ENCODE measurements around the gene CAMK2D. TPM values are rescaled to one million over a fixed set of nuclear protein-coding genes. Genes with fewer than 3 reads are reported as not detected.

The CAMK2D gene
- total RNA-seq, 2 donors from 2014 or later = 69.5 to 109 TPM

- H3K9me3 ChIP-seq = peaks cover 2% of the 10 kb centered on the region
- no peak overlapping the region for H3K4me3 ChIP-seq
- H3K36me3 ChIP-seq = no peaks in the 10 kb centered on the region
- H3K9ac ChIP-seq (ENCODE audit: low read depth in 2 of 2, low read length in 2 of 2) = no peak overlapping the region
- no peaks in the 10 kb centered on the region for H3K4me1 ChIP-seq
- intact Hi-C loops (cut with DNase I) = no loop called here
- H3K27me3 ChIP-seq = no peaks in the 10 kb centered on the region
- no peak overlapping the region for H3K27ac ChIP-seq
- TF ChIP-seq CTCF (IDR thresholded peaks at IDR 0.05) = no peak
- no peak for DNase-seq
These were observed 279.2 kb downstream of the CAMK2D start for GRCh38 chr4:113482325-113482724.

- H3K4me3 ChIP-seq = no peak overlapping the region
- H3K9me3 ChIP-seq = peaks cover 3% of the 10 kb centered on the region
- no peaks in the 10 kb centered on the region for H3K27me3 ChIP-seq
- no peak for TF ChIP-seq CTCF (IDR thresholded peaks at IDR 0.05)
- intact Hi-C loops (cut with DNase I) = no loop called here
- no peak overlapping the region for H3K27ac ChIP-seq
- no peaks in the 10 kb centered on the region for H3K4me1 ChIP-seq
- H3K9ac ChIP-seq (ENCODE audit: low read depth in 2 of 2, low read length in 2 of 2) = no peak overlapping the region
- no peaks in the 10 kb centered on the region for H3K36me3 ChIP-seq
- DNase-seq = no peak
These were observed 279.7 kb downstream of the CAMK2D start for GRCh38 chr4:113481820-113482219.

- Histone ChIP-seq H3K27me3 (no peaks in the 10 kb centered on the region), H3K4me3 (no peak overlapping the region), H3K9ac (ENCODE audit: low read depth in 2 of 2, low read length in 2 of 2) (no peak overlapping the region), H3K9me3 (peaks cover 3% of the 10 kb centered on the region), H3K36me3 (no peaks in the 10 kb centered on the region), H3K4me1 (no peaks in the 10 kb centered on the region), H3K27ac (no peak overlapping the region)
- TF ChIP-seq CTCF (IDR thresholded peaks at IDR 0.05) = no peak
- DNase-seq = no peak
- intact Hi-C loops (cut with DNase I) = no loop called here
These were observed 281.4 kb downstream of the CAMK2D start for GRCh38 chr4:113480109-113480508.

- intact Hi-C loops (cut with DNase I) = no loop called here
- H3K9me3 ChIP-seq = peaks cover 3% of the 10 kb centered on the region
- H3K4me3 ChIP-seq = no peak overlapping the region
- TF ChIP-seq CTCF (IDR thresholded peaks at IDR 0.05) = no peak
- no peak overlapping the region for H3K27ac ChIP-seq
- DNase-seq = no peak
- no peaks in the 10 kb centered on the region for H3K4me1 ChIP-seq
- no peaks in the 10 kb centered on the region for H3K36me3 ChIP-seq
- H3K9ac ChIP-seq (ENCODE audit: low read depth in 2 of 2, low read length in 2 of 2) = no peak overlapping the region
- H3K27me3 ChIP-seq = no peaks in the 10 kb centered on the region
These were observed 283.5 kb downstream of the CAMK2D start for GRCh38 chr4:113478032-113478431.

GRCh38 chr4:113476800-113477199, 284.7 kb downstream of the CAMK2D start:
- H3K9ac ChIP-seq (ENCODE audit: low read depth in 2 of 2, low read length in 2 of 2) = no peak overlapping the region
- H3K4me3 ChIP-seq = no peak overlapping the region
- intact Hi-C loops (cut with DNase I) = no loop called here
- no peak for DNase-seq
- TF ChIP-seq CTCF (IDR thresholded peaks at IDR 0.05) = no peak
- H3K36me3 ChIP-seq = no peaks in the 10 kb centered on the region
- no peaks in the 10 kb centered on the region for H3K4me1 ChIP-seq
- H3K27ac ChIP-seq = no peak overlapping the region
- H3K9me3 ChIP-seq = peaks cover 3% of the 10 kb centered on the region
- no peaks in the 10 kb centered on the region for H3K27me3 ChIP-seq

GRCh38 chr4:113474017-113474416, 287.5 kb downstream of the CAMK2D start:
- Histone ChIP-seq H3K4me1 (no peaks in the 10 kb centered on the region), H3K9me3 (peaks cover 3% of the 10 kb centered on the region), H3K4me3 (no peak overlapping the region), H3K27ac (no peak overlapping the region), H3K27me3 (no peaks in the 10 kb centered on the region), H3K36me3 (no peaks in the 10 kb centered on the region), H3K9ac (ENCODE audit: low read depth in 2 of 2, low read length in 2 of 2) (no peak overlapping the region)
- intact Hi-C loops (cut with DNase I) = no loop called here
- no peak for TF ChIP-seq CTCF (IDR thresholded peaks at IDR 0.05)
- DNase-seq = no peak

Measured in colonic mucosa (tissue), 4 donors.